Neuronal stem cell (in vitro differentiated cells): ENCODE measurements around the gene PPP2R1B.

Experiments
- DNase-seq: peaks from one replicate; pipeline ENCODE4 v3.0.0-alpha.2; 2013; ENCODE audit warnings: low spot score
- H2AFZ ChIP-seq: one replicate; pipeline ENCODE4 v1.6.1; 2013; ENCODE audit warnings: mild to moderate bottlenecking, low read length, inconsistent platforms
- H2AK5ac ChIP-seq: 2 replicates; pipeline ENCODE4 v1.6.1; 2013; ENCODE audit warnings: low read depth, mild to moderate bottlenecking, inconsistent platforms, low read length, moderate library complexity, mixed read lengths
- H2BK120ac ChIP-seq: 2 replicates; pipeline ENCODE4 v1.6.1; 2013; ENCODE audit warnings: low read depth, mild to moderate bottlenecking, inconsistent platforms, low read length, moderate library complexity, mixed read lengths
- H2BK12ac ChIP-seq: one replicate; pipeline ENCODE4 v1.6.1; 2013; ENCODE audit warnings: low read length, inconsistent platforms
- H2BK15ac ChIP-seq: 2 replicates; pipeline ENCODE4 v1.6.1; 2013; ENCODE audit warnings: mild to moderate bottlenecking, low read length, inconsistent platforms, mixed read lengths
- H2BK5ac ChIP-seq: one replicate; pipeline ENCODE4 v1.6.1; 2013; ENCODE audit warnings: inconsistent platforms, mild to moderate bottlenecking, low read length, moderate library complexity
- H3K14ac ChIP-seq: one replicate; pipeline ENCODE4 v1.6.1; 2013; ENCODE audit warnings: low read length, inconsistent platforms
- H3K18ac ChIP-seq: 2 replicates; pipeline ENCODE4 v1.6.1; 2013; ENCODE audit warnings: low read length, inconsistent platforms
- H3K23ac ChIP-seq: 2 replicates; pipeline ENCODE4 v1.6.1; 2013; ENCODE audit warnings: low read depth, mild to moderate bottlenecking, mixed read lengths, low read length, inconsistent platforms; ENCODE audit not compliant: poor library complexity
- H3K27ac ChIP-seq: replicated peaks from 3 replicates; pipeline ENCODE4 v1.5.1; 2013; ENCODE audit warnings: low read length, inconsistent platforms
- H3K27me3 ChIP-seq, 3 experiments: 2 replicates each; pipeline ENCODE4 v1.6.1; 2013; ENCODE audit warnings: low read length in 3 of 3, mild to moderate bottlenecking in 2 of 3, inconsistent platforms in 1 of 3, low read depth in 1 of 3, mixed read lengths in 1 of 3, moderate library complexity in 1 of 3; ENCODE audit not compliant: control insufficient read depth in 3 of 3, insufficient read depth in 3 of 3
- H3K36me3 ChIP-seq, 2 donors: replicated peaks in 1 of 2; 2 replicates each; pipeline ENCODE4 v1.6.1; 2013; ENCODE audit warnings: low read length in 2 of 2; ENCODE audit not compliant: control insufficient read depth in 2 of 2, insufficient read depth in 2 of 2
- H3K4ac ChIP-seq: 2 replicates; pipeline ENCODE4 v1.6.1; 2013; ENCODE audit warnings: inconsistent platforms, mild to moderate bottlenecking, low read length, moderate library complexity
- H3K4me1 ChIP-seq, 2 donors: 1 replicate in 1 of 2; 2 replicates in 1 of 2; pipeline ENCODE4 v1.6.1; 2013; ENCODE audit warnings: low read length in 2 of 2, low read depth in 1 of 2; ENCODE audit not compliant: control insufficient read depth in 2 of 2, insufficient read depth in 1 of 2
- H3K4me2 ChIP-seq: one replicate; pipeline ENCODE4 v1.6.1; 2013; ENCODE audit warnings: mild to moderate bottlenecking, low read length, inconsistent platforms; ENCODE audit not compliant: insufficient read depth, poor library complexity, severe bottlenecking
- H3K4me3 ChIP-seq, 2 donors: 2 replicates each; pipeline ENCODE4 v1.5.1; 2013; ENCODE audit warnings: low read length in 2 of 2, mild to moderate bottlenecking in 2 of 2, inconsistent platforms in 1 of 2, moderate library complexity in 1 of 2
- H3K79me1 ChIP-seq: one replicate; pipeline ENCODE4 v1.6.1; 2013; ENCODE audit warnings: low read depth, mild to moderate bottlenecking, inconsistent platforms, low read length, moderate library complexity
- H3K9ac ChIP-seq: one replicate; pipeline ENCODE4 v1.6.1; 2013; ENCODE audit warnings: mild to moderate bottlenecking, low read depth, low read length, inconsistent platforms; ENCODE audit not compliant: poor library complexity
- H3K9me3 ChIP-seq, 2 donors: replicated peaks in 1 of 2; 2 replicates each; pipeline versions ENCODE3 to v1.6.1; 2013; ENCODE audit warnings: low read length in 2 of 2, mild to moderate bottlenecking in 2 of 2, inconsistent platforms in 1 of 2, low read depth in 1 of 2, mixed read lengths in 1 of 2, moderate library complexity in 1 of 2; ENCODE audit not compliant: control insufficient read depth in 2 of 2, insufficient read depth in 1 of 2
- H4K8ac ChIP-seq: one replicate; pipeline ENCODE4 v1.6.1; 2013; ENCODE audit warnings: low read depth, mild to moderate bottlenecking, inconsistent platforms, low read length, moderate library complexity
- H4K91ac ChIP-seq: one replicate; pipeline ENCODE4 v1.6.1; 2013; ENCODE audit warnings: low read length, low read depth, mild to moderate bottlenecking, inconsistent platforms; ENCODE audit not compliant: poor library complexity
- WGBS, 2 donors: extraction: QIAGEN DNeasy Blood & Tissue Kit; methylation state at CpG; one replicate each; pipeline ENCODE4 v1.1.7; 2013; ENCODE audit warnings: missing lambda C conversion rate in 2 of 2, mixed read lengths in 1 of 2; ENCODE audit not compliant: insufficient read length in 2 of 2, insufficient replicate concordance in 1 of 2; ENCODE audit errors: extremely low coverage in 2 of 2; 5-methylcytosine and 5-hydroxymethylcytosine counted together

Gene PPP2R1B

GRCh38 chr11:111796696-111797095 is 30.5 kb upstream of the PPP2R1B start:
- Histone ChIP-seq H2BK12ac (no peak overlapping the region), H3K14ac (no peak overlapping the region), H2AFZ (no peak overlapping the region), H3K4ac (no peak overlapping the region), H3K4me1 (no peaks in the 10 kb centered on the region), H3K23ac (no peak overlapping the region), H3K27ac (no peak overlapping the region), H3K9me3 (no peaks in the 10 kb centered on the region), H3K27me3 (no peaks in the 10 kb centered on the region), H4K8ac (no peak overlapping the region), H2BK5ac (no peak overlapping the region), H3K36me3 (peaks cover 0 to 28% of the 10 kb centered on the region in 2 donors), H2BK15ac (no peak overlapping the region), H3K79me1 (no peaks in the 10 kb centered on the region), H4K91ac (no peak overlapping the region), H2BK120ac (no peak overlapping the region), H3K18ac (no peak overlapping the region), H2AK5ac (no peak overlapping the region), H3K9ac (no peak overlapping the region), H3K4me3 (no peak overlapping the region), H3K4me2 (no peak overlapping the region)
- DNase-seq, result no peak
- no CpG with 5 or more reads among the region's 3 CpGs for WGBS, 2 donors

- Histone ChIP-seq H3K79me1 (no peaks in the 10 kb centered on the region), H3K9me3 (no peaks in the 10 kb centered on the region), H3K4me1 (no peaks in the 10 kb centered on the region), H3K4ac (no peak overlapping the region), H3K14ac (no peak overlapping the region), H3K36me3 (peaks cover 0 to 16% of the 10 kb centered on the region in 2 donors), H2AK5ac (no peak overlapping the region), H3K4me2 (no peak overlapping the region), H3K4me3 (no peak overlapping the region), H2AFZ (no peak overlapping the region), H2BK12ac (no peak overlapping the region), H3K9ac (no peak overlapping the region), H2BK5ac (no peak overlapping the region), H3K18ac (no peak overlapping the region), H4K8ac (no peak overlapping the region), H4K91ac (no peak overlapping the region), H3K27me3 (no peaks in the 10 kb centered on the region), H2BK15ac (no peak overlapping the region), H3K27ac (no peak overlapping the region), H3K23ac (no peak overlapping the region), H2BK120ac (no peak overlapping the region)
- no peak for DNase-seq
- WGBS, 2 donors, result no CpG with 5 or more reads among the region's 7 CpGs
Observed at GRCh38 chr11:111795334-111795985, 29.3 kb upstream of the PPP2R1B start.

GRCh38 chr11:111793863-111794262 is 27.7 kb upstream of the PPP2R1B start:
- Histone ChIP-seq H2AFZ (no peak overlapping the region), H3K79me1 (no peaks in the 10 kb centered on the region), H3K27ac (no peak overlapping the region), H3K27me3 (no peaks in the 10 kb centered on the region), H4K91ac (no peak overlapping the region), H3K4me3 (no peak overlapping the region), H2BK5ac (no peak overlapping the region), H3K18ac (no peak overlapping the region), H3K9me3 (no peaks in the 10 kb centered on the region), H3K4ac (no peak overlapping the region), H3K23ac (no peak overlapping the region), H3K9ac (no peak overlapping the region), H2AK5ac (no peak overlapping the region), H2BK15ac (no peak overlapping the region), H3K14ac (no peak overlapping the region), H4K8ac (no peak overlapping the region), H2BK120ac (no peak overlapping the region), H3K4me2 (no peak overlapping the region), H3K4me1 (no peaks in the 10 kb centered on the region), H2BK12ac (no peak overlapping the region), H3K36me3 (peaks cover 0 to 15% of the 10 kb centered on the region in 2 donors)
- DNase-seq, result no peak
- no CpG with 5 or more reads among the region's 5 CpGs for WGBS, 2 donors

- Histone ChIP-seq H3K14ac (no peak overlapping the region), H3K4me3 (no peak overlapping the region), H3K36me3 (peaks cover 0 to 17% of the 10 kb centered on the region in 2 donors), H4K91ac (no peak overlapping the region), H2BK5ac (no peak overlapping the region), H3K4ac (no peak overlapping the region), H3K9ac (no peak overlapping the region), H2BK12ac (no peak overlapping the region), H3K27me3 (no peaks in the 10 kb centered on the region), H4K8ac (no peak overlapping the region), H3K4me2 (no peak overlapping the region), H2BK15ac (no peak overlapping the region), H2AK5ac (no peak overlapping the region), H2AFZ (no peak overlapping the region), H3K18ac (no peak overlapping the region), H2BK120ac (no peak overlapping the region), H3K23ac (no peak overlapping the region), H3K4me1 (no peaks in the 10 kb centered on the region), H3K79me1 (no peaks in the 10 kb centered on the region), H3K9me3 (no peaks in the 10 kb centered on the region), H3K27ac (no peak overlapping the region)
- DNase-seq, result no peak
- WGBS, 2 donors, result no CpG with 5 or more reads among the region's 6 CpGs
Observed at GRCh38 chr11:111792955-111793500, 26.8 kb upstream of the PPP2R1B start.
